Spleen (tissue), 7 donors: ENCODE measurements around the gene S100Z.

Source experiments
- CTCF ChIP-seq, 11 experiments: fragments of 200-600 bp in 7 of 11; fragments of 450-650 bp in 4 of 11; sonication (generic) in 4 of 11; IDR thresholded peaks in 8 of 11; conservative IDR thresholded peaks in 3 of 11; 1 replicate in 7 of 11; 2 replicates in 4 of 11; pipeline versions ENCODE4 v1.4.0 to v1.8.0; 2016 to 2021; ENCODE audit warnings: antibody characterized with exemption in 11 of 11, inconsistent platforms in 4 of 11, mild to moderate bottlenecking in 1 of 11
- POLR2A ChIP-seq, 3 donors: fragments of 450-650 bp; IDR thresholded peaks; one replicate each; pipeline ENCODE4 v1.5.1; 2017; ENCODE audit warnings: antibody characterized with exemption in 3 of 3, mild to moderate bottlenecking in 1 of 3
- donor health status: DM: no; HTN: no; CAD: no; lungs with moderate emphysema.
- donor health status: DM: no; HTN: no; CAD: no.
- donor health status: DM: no; HTN: no; CAD: no.

- TF ChIP-seq CTCF (IDR thresholded peaks at IDR 0.05 in 8 of 11, conservative IDR thresholded peaks at IDR 0.05 in 3 of 11) (no peak), POLR2A (IDR thresholded peaks at IDR 0.05) (no peak)
Observed at GRCh38 chr5:76926329-76927105, 76.7 kb downstream of the S100Z start.
